HEK293T (cell line): Measurements from ENCODE around the gene ABHD4.
"Not testable (repeated sequence)": the region's sequence is repeated elsewhere in the genome, so short reads cannot be mapped to it uniquely, and the experiment has no call there.

Source experiments
- CTCF ChIA-PET: fragments of 350-600 bp; formaldehyde crosslinking; extraction: SDS; loops from one replicate; lab custom pipeline; 2021; ENCODE audit warnings: antibody characterized with exemption, inconsistent platforms; lab: Yijun Ruan, JAX
- POLR2A ChIA-PET: fragments of 350-600 bp; formaldehyde crosslinking; extraction: SDS; loops from one replicate; lab custom pipeline; 2020; ENCODE audit warnings: antibody characterized with exemption, inconsistent platforms; lab: Yijun Ruan, JAX
- DNase-seq: peaks from one replicate; pipeline ENCODE4 v3.0.0; 2012; ENCODE audit warnings: mixed read lengths; ENCODE audit errors: extremely low spot score
- ARNT ChIP-seq: fragments of 450-650 bp; IDR thresholded peaks from 2 replicates; pipeline ENCODE4 v1.6.1; 2017; ENCODE audit warnings: mild to moderate bottlenecking
- BHLHE40 ChIP-seq: fragments of 450-650 bp; IDR thresholded peaks from 2 replicates; pipeline ENCODE4 v1.6.1; 2016; ENCODE audit warnings: mild to moderate bottlenecking, moderate library complexity, borderline replicate concordance
- CTBP1 ChIP-seq: fragments of 450-650 bp; IDR thresholded peaks from 2 replicates; pipeline ENCODE4 v1.6.1; 2016; ENCODE audit warnings: borderline replicate concordance
- ELF4 ChIP-seq: fragments of 450-650 bp; IDR thresholded peaks from 2 replicates; pipeline ENCODE4 v1.6.1; 2017; ENCODE audit warnings: antibody characterized with exemption
- FOXA1 ChIP-seq: fragments of 450-650 bp; IDR thresholded peaks from 2 replicates; pipeline ENCODE4 v1.6.1; 2016; ENCODE audit warnings: mild to moderate bottlenecking
- FOXK2 ChIP-seq: fragments of 450-650 bp; IDR thresholded peaks from 2 replicates; pipeline ENCODE4 v1.6.1; 2016; ENCODE audit warnings: mild to moderate bottlenecking
- FOXM1 ChIP-seq: fragments of 450-650 bp; IDR thresholded peaks from 2 replicates; pipeline ENCODE4 v1.6.1; 2017; ENCODE audit warnings: mild to moderate bottlenecking, borderline replicate concordance
- HDGF ChIP-seq: fragments of 450-650 bp; IDR thresholded peaks from 2 replicates; pipeline ENCODE4 v1.6.1; 2017; ENCODE audit warnings: antibody characterized with exemption, borderline replicate concordance
- L3MBTL2 ChIP-seq: fragments of 450-650 bp; conservative IDR thresholded peaks from 2 replicates; pipeline ENCODE4 v1.6.1; 2016; ENCODE audit warnings: mild to moderate bottlenecking
- LEF1 ChIP-seq: fragments of 450-650 bp; IDR thresholded peaks from 2 replicates; pipeline ENCODE4 v1.6.1; 2017; ENCODE audit warnings: mild to moderate bottlenecking, borderline replicate concordance
- NFRKB ChIP-seq: fragments of 450-650 bp; IDR thresholded peaks from 2 replicates; pipeline ENCODE4 v1.6.1; 2016; ENCODE audit warnings: mild to moderate bottlenecking, moderate library complexity
- SP1 ChIP-seq: fragments of 450-650 bp; IDR thresholded peaks from 2 replicates; pipeline ENCODE4 v1.6.1; 2017
- SUZ12 ChIP-seq: fragments of 450-650 bp; IDR thresholded peaks from 2 replicates; pipeline ENCODE4 v1.6.1; 2016; ENCODE audit warnings: mild to moderate bottlenecking
- TARDBP ChIP-seq: fragments of 450-650 bp; IDR thresholded peaks from 2 replicates; pipeline ENCODE4 v1.6.1; 2016
- ZNF384 ChIP-seq: fragments of 450-650 bp; IDR thresholded peaks from 2 replicates; pipeline ENCODE4 v1.6.1; 2016
- TF ChIP-seq, protein P1 (sequence below): fragments of 450-650 bp; IDR thresholded peaks from 2 replicates; pipeline ENCODE4 v1.6.1; 2016

The ABHD4 gene

DNA sequence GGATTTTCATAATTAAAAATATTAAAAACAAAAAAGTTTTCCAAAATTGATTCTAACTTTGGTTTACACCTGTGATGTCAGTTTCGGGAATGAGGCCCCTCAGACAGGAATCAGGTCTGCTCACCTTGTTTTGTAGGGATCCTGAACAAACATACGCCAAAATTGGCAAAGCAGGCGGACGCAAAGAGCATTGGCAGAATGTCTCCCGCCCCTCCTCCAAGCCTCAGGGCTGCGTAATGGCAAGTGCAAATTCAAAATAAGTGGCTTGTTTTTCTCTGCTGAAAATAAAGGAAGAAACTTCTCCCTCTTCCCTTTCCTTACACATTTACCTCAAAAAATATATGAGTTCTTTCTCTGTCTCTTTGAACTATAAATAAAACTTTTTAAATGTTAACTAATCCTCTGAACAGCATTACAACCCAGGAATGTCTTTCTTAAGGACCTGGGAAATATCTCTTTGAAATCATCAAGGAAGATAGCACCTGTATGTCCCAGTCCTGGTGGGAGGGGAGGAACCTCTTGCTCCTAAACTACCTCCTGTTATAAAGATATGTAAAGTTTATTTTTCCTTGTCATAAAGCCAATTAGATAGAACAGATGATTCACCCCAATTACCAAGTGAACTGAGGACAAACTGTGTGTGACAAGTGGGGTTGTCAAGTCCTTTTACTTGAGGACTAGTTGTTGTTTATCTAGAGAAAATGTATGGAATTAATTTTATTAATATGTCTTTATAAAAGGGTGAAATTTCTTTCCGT is 29.6 kb downstream of the ABHD4 start:
- POLR2A ChIA-PET: interaction anchor here (1.0 kb wide), 1 partner anchor 30 kb away, joined by 3 read pairs; the partner anchor contains the start of gene ABHD4
- TF ChIP-seq L3MBTL2: no peak
- TF ChIP-seq BHLHE40: no peak
- TF ChIP-seq ARNT: no peak
- TF ChIP-seq SP1: no peak
- TF ChIP-seq NFRKB: no peak
- no peak for TF ChIP-seq SUZ12
- no peak for TF ChIP-seq HDGF
- no peak for TF ChIP-seq ZNF384
- no peak for TF ChIP-seq FOXK2
- TF ChIP-seq CTBP1: no peak
- no peak for TF ChIP-seq FOXM1
- no peak for TF ChIP-seq FOXA1
- CTCF ChIA-PET: no interaction called here
- DNase-seq: no peak

DNA sequence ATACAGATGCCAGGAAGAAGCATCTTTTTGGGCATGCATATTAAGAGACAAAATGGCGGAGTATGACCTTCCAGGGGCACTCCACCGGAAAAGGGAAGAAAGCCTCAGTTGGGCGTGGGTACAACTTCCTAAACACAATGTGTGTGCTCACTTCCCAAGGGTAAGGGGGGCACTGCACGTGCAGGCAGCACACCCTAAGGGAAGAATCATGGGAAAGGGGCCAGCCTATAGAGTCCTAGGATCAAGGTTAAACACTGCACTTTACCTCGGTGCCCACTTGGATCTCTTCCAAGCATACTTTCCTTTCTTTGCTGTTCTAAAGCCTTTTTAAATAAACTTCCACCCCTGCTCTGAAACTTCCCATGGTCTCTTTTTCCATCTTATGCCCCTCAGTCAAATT is 31.3 kb downstream of the ABHD4 start:
- DNase-seq: no peak
- TF ChIP-seq HDGF (no peak), TARDBP (no peak), SP1 (no peak), FOXK2 (no peak), SUZ12 (no peak), LEF1 (no peak), CTBP1 (no peak), BHLHE40 (no peak), FOXA1 (no peak), L3MBTL2 (no peak), ARNT (no peak), ELF4 (no peak)
- TF ChIP-seq, protein P1, sequence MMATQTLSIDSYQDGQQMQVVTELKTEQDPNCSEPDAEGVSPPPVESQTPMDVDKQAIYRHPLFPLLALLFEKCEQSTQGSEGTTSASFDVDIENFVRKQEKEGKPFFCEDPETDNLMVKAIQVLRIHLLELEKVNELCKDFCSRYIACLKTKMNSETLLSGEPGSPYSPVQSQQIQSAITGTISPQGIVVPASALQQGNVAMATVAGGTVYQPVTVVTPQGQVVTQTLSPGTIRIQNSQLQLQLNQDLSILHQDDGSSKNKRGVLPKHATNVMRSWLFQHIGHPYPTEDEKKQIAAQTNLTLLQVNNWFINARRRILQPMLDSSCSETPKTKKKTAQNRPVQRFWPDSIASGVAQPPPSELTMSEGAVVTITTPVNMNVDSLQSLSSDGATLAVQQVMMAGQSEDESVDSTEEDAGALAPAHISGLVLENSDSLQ: no peak
- POLR2A ChIA-PET: interaction anchor here (1.3 kb wide), 1 partner anchor 40 kb away, joined by 4 read pairs; the partner anchor contains the start of gene DAD1
- CTCF ChIA-PET: no interaction called here

DNA sequence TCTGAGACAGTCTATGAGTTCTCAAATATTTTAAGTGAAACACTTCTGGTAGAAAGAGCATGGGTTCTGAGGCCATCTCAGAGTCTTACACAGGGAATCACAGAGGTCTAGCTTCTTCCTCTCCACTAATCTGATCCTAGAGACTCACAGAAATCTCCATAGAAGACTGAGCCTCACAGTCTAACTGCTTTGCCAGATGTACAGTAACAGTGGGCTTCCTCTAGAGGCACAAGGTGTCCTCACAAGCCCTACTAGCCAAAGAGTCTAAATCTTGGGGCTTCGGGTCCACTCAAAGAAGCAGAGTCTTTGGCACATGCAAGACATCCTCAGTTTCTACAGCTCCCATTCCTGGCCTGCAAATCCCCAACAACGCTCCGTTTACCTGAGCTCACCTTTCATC is 32.0 kb downstream of the ABHD4 start:
- DNase-seq: no peak
- ChIA-PET POLR2A (interaction anchor here (1.3 kb wide), 1 partner anchor 41 kb away, joined by 4 read pairs; the partner anchor contains the start of gene DAD1), CTCF (no interaction called here)
- TF ChIP-seq TARDBP: no peak
- TF ChIP-seq HDGF: no peak
- no peak for TF ChIP-seq LEF1
- no peak for TF ChIP-seq L3MBTL2
- TF ChIP-seq, protein P1: no peak
- no peak for TF ChIP-seq BHLHE40
- no peak for TF ChIP-seq FOXK2
- TF ChIP-seq ZNF384: no peak
- TF ChIP-seq ELF4: no peak
- no peak for TF ChIP-seq SP1
- no peak for TF ChIP-seq FOXA1
- TF ChIP-seq NFRKB: no peak
- TF ChIP-seq FOXM1: no peak
- no peak for TF ChIP-seq SUZ12
- TF ChIP-seq ARNT: no peak
- no peak for TF ChIP-seq CTBP1

DNA sequence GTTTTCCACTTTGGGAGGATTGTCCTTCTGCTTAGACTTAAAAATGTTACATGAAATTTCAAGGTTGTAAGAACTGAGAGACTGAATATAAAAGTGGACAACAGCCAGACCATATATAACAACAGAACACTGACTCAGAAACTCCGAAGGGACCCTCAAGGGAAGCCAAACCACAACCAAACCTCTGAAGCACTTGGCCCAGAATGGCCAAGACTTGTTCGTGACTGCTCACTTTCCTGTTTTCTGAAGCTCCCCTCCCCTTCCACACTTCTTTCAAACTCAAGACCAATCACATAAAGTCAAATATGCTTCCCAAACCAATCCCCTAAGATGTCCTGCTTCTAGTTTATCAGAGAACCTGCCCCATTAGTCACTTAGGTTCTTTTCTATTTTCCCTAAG is 32.4 kb downstream of the ABHD4 start:
- DNase-seq: no peak
- POLR2A ChIA-PET: interaction anchor here (1.3 kb wide), 1 partner anchor 41 kb away, joined by 4 read pairs; the partner anchor contains the start of gene DAD1
- CTCF ChIA-PET: no interaction called here
- TF ChIP-seq FOXA1 (no peak), ZNF384 (no peak), BHLHE40 (no peak), ELF4 (no peak), CTBP1 (no peak), NFRKB (no peak), SP1 (no peak), L3MBTL2 (no peak), SUZ12 (no peak), TARDBP (no peak), HDGF (no peak), LEF1 (no peak), FOXK2 (no peak), FOXM1 (no peak), ARNT (no peak)
- TF ChIP-seq, protein P1: no peak

DNA sequence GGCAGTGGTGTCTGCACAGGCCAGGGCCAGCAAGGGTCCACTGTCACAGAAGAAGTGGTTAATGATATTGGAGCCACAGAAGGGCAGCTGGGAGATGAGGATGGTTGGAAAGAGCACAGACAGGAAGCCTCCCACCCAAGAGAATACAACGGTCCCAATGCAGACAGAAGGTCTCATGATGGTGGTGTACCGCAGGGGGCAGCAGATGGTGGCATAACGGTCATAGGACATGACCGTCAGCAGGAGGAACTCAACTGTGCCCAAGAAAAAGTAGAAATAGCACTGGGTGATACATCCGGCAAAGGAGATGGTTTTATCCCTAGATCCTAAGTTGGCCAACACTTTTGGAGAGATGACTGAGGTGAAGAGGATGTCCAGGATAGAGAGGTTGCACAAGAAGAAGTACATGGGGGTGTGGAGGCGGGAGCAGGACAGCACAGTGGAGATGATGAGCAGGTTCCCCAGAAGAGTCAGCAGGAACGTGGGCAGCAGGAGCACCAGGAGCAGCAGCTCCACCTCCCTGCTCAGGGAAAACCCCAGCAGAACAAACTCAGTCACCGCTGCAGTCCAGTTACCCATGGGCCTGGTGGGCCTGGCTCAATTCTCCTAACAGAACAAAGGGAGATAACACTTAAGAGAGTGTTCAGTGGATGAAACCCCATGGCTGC is 36.3 kb downstream of the ABHD4 start:
- ChIA-PET CTCF (no interaction called here), POLR2A (interaction anchor here (0.5 kb wide), 1 partner anchor 320 kb away, joined by 3 read pairs; no protein-coding TSS in a partner anchor)
- TF ChIP-seq L3MBTL2 (no peak), NFRKB (no peak), HDGF (no peak), ZNF384 (no peak), FOXM1 (no peak), FOXA1 (no peak)
- DNase-seq: no peak

DNA sequence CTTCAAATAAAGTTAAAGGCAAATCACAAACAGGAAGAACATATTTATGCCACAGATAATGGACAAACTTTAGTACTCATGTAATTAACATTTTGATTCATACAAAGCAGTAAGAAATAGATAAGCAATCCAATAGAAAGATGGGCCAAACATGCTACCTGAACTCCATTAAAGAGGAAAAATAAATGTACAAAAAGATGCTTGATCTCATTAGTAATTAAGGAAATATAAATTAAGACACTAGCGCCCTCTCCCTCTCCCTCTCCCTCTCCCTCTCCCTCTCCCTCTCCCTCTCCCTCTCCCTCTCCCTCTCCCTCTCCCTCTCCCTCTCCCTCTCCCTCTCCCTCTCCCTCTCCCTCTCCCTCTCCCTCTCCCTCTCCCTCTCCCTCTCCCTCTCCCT is 37.9 kb downstream of the ABHD4 start:
- DNase-seq, POLR2A ChIA-PET: not testable (repeated sequence)
- CTCF ChIA-PET: interaction anchor here (0.9 to 1.0 kb wide), 2 partner anchors 65 to 66 kb away, joined by 4 to 6 read pairs; no protein-coding TSS in a partner anchor
